Gastroesophageal sphincter (tissue), 4 donors: ENCODE results near the gene KLF15. TPM values are rescaled to one million over a fixed set of nuclear protein-coding genes. Genes with fewer than 3 reads are reported as not detected.
A peak's percentile ranks its signal among the peaks of the same experiment; 100 is the strongest.

Experiments used
- ATAC-seq: fragments of 150-250 bp; one replicate; pipeline ENCODE4 v1.9.1; 2016; ENCODE audit warnings: mild to moderate bottlenecking, moderate library complexity
- H3K27ac ChIP-seq, 4 donors: fragments of 200-600 bp; sonication (generic) in 3 of 4; 1 replicate in 3 of 4; 2 replicates in 1 of 4; pipeline ENCODE4 v1.5.1; 2016 to 2019
- H3K27me3 ChIP-seq: fragments of 200-600 bp; sonication (generic); one replicate; pipeline ENCODE4 v1.5.1; 2019
- H3K36me3 ChIP-seq, 2 donors: fragments of 200-600 bp; sonication (generic); one replicate each; pipeline ENCODE4 v1.5.1; 2019; ENCODE audit warnings: control low read depth in 1 of 2
- H3K4me1 ChIP-seq, 3 donors: fragments of 200-600 bp; sonication (generic); 1 replicate in 2 of 3; 2 replicates in 1 of 3; pipeline ENCODE4 v1.5.1; 2016 to 2019; ENCODE audit warnings: control low read depth in 2 of 3
- H3K4me3 ChIP-seq, 2 donors: fragments of 200-600 bp; sonication (generic); one replicate each; pipeline ENCODE4 v1.5.1; 2019; ENCODE audit warnings: mild to moderate bottlenecking in 1 of 2, moderate library complexity in 1 of 2
- H3K9me3 ChIP-seq, 3 donors: fragments of 200-600 bp; sonication (generic); one replicate each; pipeline ENCODE4 v1.5.1; 2017 to 2019; ENCODE audit warnings: control low read depth in 2 of 3
- CTCF ChIP-seq, 4 experiments: fragments of 200-600 bp in 2 of 4; fragments of 450-650 bp in 2 of 4; sonication (generic) in 1 of 4; IDR thresholded peaks; one replicate each; pipeline ENCODE4 v1.5.1; 2017 to 2019; ENCODE audit warnings: antibody characterized with exemption in 4 of 4, mild to moderate bottlenecking in 2 of 4, moderate library complexity in 2 of 4
- EP300 ChIP-seq: sonication (generic); formaldehyde crosslinking; IDR thresholded peaks from one replicate; pipeline ENCODE4 v1.6.1; 2017; ENCODE audit warnings: antibody characterized with exemption, mild to moderate bottlenecking
- POLR2A ChIP-seq, 2 donors: fragments of 450-650 bp; IDR thresholded peaks; one replicate each; pipeline ENCODE4 v1.6.1; 2017; ENCODE audit warnings: antibody characterized with exemption in 2 of 2, mild to moderate bottlenecking in 2 of 2, moderate library complexity in 1 of 2
- POLR2AphosphoS5 ChIP-seq: sonication (generic); formaldehyde crosslinking; IDR thresholded peaks from one replicate; pipeline ENCODE4 v1.6.1; 2017; ENCODE audit warnings: antibody characterized with exemption
- WGBS, 2 donors: methylation state at CpG; one replicate each; pipeline ENCODE4 v1.1.5; 2018; ENCODE audit warnings: low coverage in 1 of 2; 5-methylcytosine and 5-hydroxymethylcytosine counted together
- total RNA-seq, 4 donors: library from RNA; depleted of rRNA; stranded (reverse); fragments of >200 nt; gene quantifications; one replicate each; pipeline ENCODE4 v1.1.0, GENCODE V29; 2016

Gene KLF15
- total RNA-seq, 4 donors from 2014 or later = 69.5 to 110 (median 94.0) TPM

GRCh38 chr3:126370055-126370454 is 12.8 kb upstream of the KLF15 start:
- ATAC-seq = no peak
- TF ChIP-seq EP300 (no peak), POLR2A (IDR thresholded peaks at IDR 0.05) (no peak), POLR2AphosphoS5 (no peak), CTCF (IDR thresholded peaks at IDR 0.05) (no peak)
- peaks cover 0 to 12% (median 3%) of the 10 kb centered on the region in 3 donors for H3K4me1 ChIP-seq
- no peak overlapping the region for H3K4me3 ChIP-seq
- 71 to 75% methylated on average over 1 to 2 of the region's 4 CpGs for WGBS, 2 donors
- H3K9me3 ChIP-seq = no peaks in the 10 kb centered on the region
- no peaks in the 10 kb centered on the region for H3K27me3 ChIP-seq
- no peak overlapping the region for H3K27ac ChIP-seq
- no peaks in the 10 kb centered on the region for H3K36me3 ChIP-seq

- 77 to 79% methylated on average over 2 of the region's 2 CpGs for WGBS, 2 donors
- Histone ChIP-seq H3K4me3 (no peak overlapping the region), H3K27ac (no peak overlapping the region), H3K9me3 (no peaks in the 10 kb centered on the region), H3K36me3 (no peaks in the 10 kb centered on the region), H3K4me1 (peaks cover 0 to 11% (median 3%) of the 10 kb centered on the region in 3 donors), H3K27me3 (no peaks in the 10 kb centered on the region)
- ATAC-seq = no peak
- TF ChIP-seq CTCF (IDR thresholded peaks at IDR 0.05) (no peak), POLR2A (IDR thresholded peaks at IDR 0.05) (no peak), EP300 (no peak), POLR2AphosphoS5 (no peak)
Measured at GRCh38 chr3:126369490-126369889, 12.3 kb upstream of the KLF15 start.

GRCh38 chr3:126367316-126367805 is 10.2 kb upstream of the KLF15 start:
- 90 to 96% methylated on average over 2 to 3 of the region's 6 CpGs for WGBS, 2 donors
- no peaks in the 10 kb centered on the region for H3K4me1 ChIP-seq
- no peaks in the 10 kb centered on the region for H3K27me3 ChIP-seq
- TF ChIP-seq POLR2A (IDR thresholded peaks at IDR 0.05) (no peak), CTCF (IDR thresholded peaks at IDR 0.05) (no peak), EP300 (no peak), POLR2AphosphoS5 (no peak)
- H3K4me3 ChIP-seq = no peak overlapping the region
- no peaks in the 10 kb centered on the region for H3K9me3 ChIP-seq
- no peak for ATAC-seq
- no peak overlapping the region for H3K27ac ChIP-seq
- H3K36me3 ChIP-seq = no peaks in the 10 kb centered on the region

GRCh38 chr3:126365351-126366277 is 8.4 kb upstream of the KLF15 start:
- WGBS, 2 donors = 73 to 93% methylated on average over 2 to 3 of the region's 11 CpGs
- Histone ChIP-seq H3K27ac (no peak overlapping the region), H3K9me3 (no peaks in the 10 kb centered on the region), H3K27me3 (peaks cover 5% of the 10 kb centered on the region), H3K36me3 (no peaks in the 10 kb centered on the region), H3K4me3 (no peak overlapping the region), H3K4me1 (no peaks in the 10 kb centered on the region)
- no peak for TF ChIP-seq EP300
- TF ChIP-seq POLR2AphosphoS5 = no peak
- peak in 1 of 4 experiments; percentile 7 for TF ChIP-seq CTCF (IDR thresholded peaks at IDR 0.05)
- ATAC-seq = no peak
